Aorta (tissue), 5 donors: ENCODE results near the gene LRRK1. TPM values are rescaled to one million over a fixed set of nuclear protein-coding genes. Genes with fewer than 3 reads are reported as not detected.
A peak's percentile ranks its signal among the peaks of the same experiment; 100 is the strongest.

Experiments used
- ATAC-seq: fragments of 200-7000 bp; cut with Tn5 transposase; one replicate; pipeline ENCODE4 v1.9.1; 2022; ENCODE audit warnings: moderate library complexity; ENCODE audit not compliant: low FRiP score
- DNase-seq, 2 donors: peaks; one replicate each; pipeline ENCODE4 v3.0.0-alpha.2; 2020
- H3K27ac ChIP-seq, 2 donors: one replicate each; pipeline ENCODE4 v1.5.1; 2013; ENCODE audit warnings: low read length in 2 of 2, mild to moderate bottlenecking in 2 of 2, moderate library complexity in 2 of 2, control low read depth in 1 of 2, inconsistent platforms in 1 of 2, low read depth in 1 of 2
- H3K27me3 ChIP-seq, 2 donors: one replicate each; pipeline ENCODE4 v1.6.1; 2013; ENCODE audit warnings: control low read depth in 1 of 2, low read length in 1 of 2, mild to moderate bottlenecking in 1 of 2, moderate library complexity in 1 of 2; ENCODE audit not compliant: insufficient read depth in 2 of 2, control insufficient read depth in 1 of 2
- H3K36me3 ChIP-seq, 2 donors: one replicate each; pipeline ENCODE4 v1.6.1; 2013; ENCODE audit warnings: control low read depth in 1 of 2, low read length in 1 of 2, mild to moderate bottlenecking in 1 of 2; ENCODE audit not compliant: insufficient read depth in 2 of 2, control insufficient read depth in 1 of 2
- H3K4me1 ChIP-seq, 2 donors: one replicate each; pipeline ENCODE4 v1.6.1; 2013; ENCODE audit warnings: low read length in 2 of 2, control low read depth in 1 of 2, mild to moderate bottlenecking in 1 of 2, moderate library complexity in 1 of 2; ENCODE audit not compliant: insufficient read depth in 2 of 2, control insufficient read depth in 1 of 2
- H3K4me3 ChIP-seq, 2 donors: one replicate each; pipeline ENCODE4 v1.5.1; 2013; ENCODE audit warnings: low read length in 2 of 2, control low read depth in 1 of 2, mild to moderate bottlenecking in 1 of 2
- H3K9me3 ChIP-seq: one replicate; pipeline ENCODE4 v1.6.1; 2013; ENCODE audit warnings: mild to moderate bottlenecking, low read length; ENCODE audit not compliant: control insufficient read depth
- WGBS, 2 donors: extraction: QIAGEN DNeasy Blood & Tissue Kit; methylation state at CpG; one replicate each; pipeline ENCODE4 v1.1.7; 2013; 5-methylcytosine and 5-hydroxymethylcytosine counted together
- intact Hi-C, 2 donors: fragments of 100-400 bp; cut with DNase I; formaldehyde crosslinking; loops; one replicate each; pipeline versions ENCODE4 v1.14.2 to v1.15.0; 2022
- polyA plus RNA-seq, 2 donors: library from polyadenylated mRNA; stranded (reverse); fragments of 200-250 nt; gene quantifications; one replicate each; pipeline ENCODE4 v1.2.3, GENCODE V29; 2013
- total RNA-seq, 2 donors: library from RNA; stranded (reverse); fragmentation: NEBNext Ultra II Directional; extraction: Animal tissue kit (Norgen Biotek cat#: 25700); gene quantifications; one replicate each; pipeline ENCODE4 v1.2.1, GENCODE V29; 2021
- donor health status: healthy with polysubstance abuse.
- donor health status: Bipolar disorder and iron deficiency.
- donor health status: DM: no; HTN: no; CAD: no.
- donor health status: DM: no; HTN: no; CAD: no.
- donor health status: DM: yes; HTN: yes; CAD: no.

LRRK1 gene
- total and polyA plus RNA-seq, 4 donors = 4.0 to 34.0 (median 13.3) TPM

DNA sequence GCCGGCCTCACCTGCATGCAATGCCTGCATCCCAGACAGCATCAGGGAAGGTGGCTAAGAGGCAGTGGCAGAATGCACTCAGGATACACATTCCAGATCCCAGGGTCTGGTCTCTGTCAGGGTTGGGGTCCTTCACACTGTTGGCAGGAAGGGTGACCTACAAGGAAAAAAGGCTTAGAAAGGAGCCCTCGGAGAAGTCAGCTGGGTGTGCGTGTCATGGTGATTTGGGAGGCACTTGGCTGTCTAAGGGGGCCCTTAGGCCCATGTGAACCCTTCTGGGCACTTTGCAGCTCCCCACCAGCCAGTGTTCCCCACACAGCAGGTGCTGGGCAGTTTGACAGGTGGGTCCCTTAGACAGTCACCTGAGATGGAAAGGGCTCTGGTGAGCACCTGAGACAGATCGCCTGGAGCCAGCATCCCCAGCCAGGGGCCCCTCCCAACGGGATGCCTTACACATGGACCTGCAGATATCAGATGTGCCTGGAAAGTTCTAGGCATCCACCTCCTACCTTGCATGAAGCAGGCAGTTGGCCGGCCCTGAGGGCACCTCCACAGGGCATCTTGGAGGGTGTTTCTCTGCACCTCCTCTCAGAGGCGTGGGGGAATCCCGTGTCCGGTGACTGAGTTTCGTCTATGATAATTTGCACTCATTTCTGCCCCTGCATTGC is 131.6 kb downstream of the LRRK1 start:
- no peaks in the 10 kb centered on the region for H3K9me3 ChIP-seq
- intact Hi-C loops = no loop called here
- peaks cover 0 to 3% of the 10 kb centered on the region in 2 donors for H3K36me3 ChIP-seq
- no peaks in the 10 kb centered on the region for H3K27me3 ChIP-seq
- H3K4me3 ChIP-seq = no peak overlapping the region
- no peak overlapping the region for H3K27ac ChIP-seq
- 86 to 89% methylated on average over 10 of the region's 10 CpGs for WGBS, 2 donors
- no peaks in the 10 kb centered on the region for H3K4me1 ChIP-seq
- peak in 1 of 2 donors; percentile 32 for DNase-seq
- ATAC-seq = no peak

GRCh38 chr15:101051291-101052030 is 132.3 kb downstream of the LRRK1 start:
- no peak for DNase-seq
- no peaks in the 10 kb centered on the region for H3K9me3 ChIP-seq
- H3K4me3 ChIP-seq = no peak overlapping the region
- no peaks in the 10 kb centered on the region for H3K4me1 ChIP-seq
- H3K27ac ChIP-seq = no peak overlapping the region
- peaks cover 0 to 3% of the 10 kb centered on the region in 2 donors for H3K36me3 ChIP-seq
- H3K27me3 ChIP-seq = no peaks in the 10 kb centered on the region
- intact Hi-C loops = no loop called here
- 94 to 96% methylated on average over 28 of the region's 28 CpGs for WGBS, 2 donors
- ATAC-seq = no peak

- 80 to 89% methylated on average over 13 of the region's 13 CpGs for WGBS, 2 donors
- no peaks in the 10 kb centered on the region for H3K27me3 ChIP-seq
- no peaks in the 10 kb centered on the region for H3K4me1 ChIP-seq
- no peak overlapping the region for H3K4me3 ChIP-seq
- peaks cover 0 to 3% of the 10 kb centered on the region in 2 donors for H3K36me3 ChIP-seq
- intact Hi-C loops = no loop called here
- no peak overlapping the region for H3K27ac ChIP-seq
- no peaks in the 10 kb centered on the region for H3K9me3 ChIP-seq
- DNase-seq (no peak), ATAC-seq (no peak)
Observed at GRCh38 chr15:101052031-101052620, 133.0 kb downstream of the LRRK1 start.

GRCh38 chr15:101052681-101053121 is 133.5 kb downstream of the LRRK1 start:
- intact Hi-C loops = no loop called here

DNA sequence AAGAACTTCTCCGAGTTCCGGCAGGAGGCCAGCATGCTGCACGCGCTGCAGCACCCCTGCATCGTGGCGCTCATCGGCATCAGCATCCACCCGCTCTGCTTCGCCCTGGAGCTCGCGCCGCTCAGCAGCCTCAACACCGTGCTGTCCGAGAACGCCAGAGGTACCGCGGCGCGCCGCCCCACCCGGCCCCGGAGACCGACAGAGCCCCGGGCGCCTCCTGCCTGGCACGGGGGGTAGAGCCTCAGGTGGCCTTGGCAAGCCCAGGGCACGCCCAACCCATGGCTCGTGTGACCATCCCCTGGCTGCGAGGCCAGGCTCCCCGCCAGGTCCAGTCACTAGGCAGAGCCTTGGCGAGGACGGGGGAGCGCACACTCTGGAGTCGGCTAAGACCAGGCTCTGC is 134.1 kb downstream of the LRRK1 start:
- H3K9me3 ChIP-seq = no peaks in the 10 kb centered on the region
- no peak for ATAC-seq
- DNase-seq = no peak
- no peak overlapping the region for H3K4me3 ChIP-seq
- intact Hi-C loops = no loop called here
- WGBS, 2 donors = 88 to 93% methylated on average over 34 of the region's 34 CpGs
- H3K4me1 ChIP-seq = no peaks in the 10 kb centered on the region
- peaks cover 0 to 3% of the 10 kb centered on the region in 2 donors for H3K36me3 ChIP-seq
- no peak overlapping the region for H3K27ac ChIP-seq
- H3K27me3 ChIP-seq = no peaks in the 10 kb centered on the region

More at GRCh38 chr15:101052681-101053121, 133.5 kb downstream of the LRRK1 start:
- Histone ChIP-seq H3K9me3 (no peaks in the 10 kb centered on the region), H3K4me3 (no peak overlapping the region), H3K36me3 (peaks cover 0 to 3% of the 10 kb centered on the region in 2 donors), H3K27ac (no peak overlapping the region), H3K4me1 (no peaks in the 10 kb centered on the region), H3K27me3 (no peaks in the 10 kb centered on the region)
- DNase-seq (no peak), ATAC-seq (no peak)
- 97 to 99% methylated on average over 20 of the region's 20 CpGs for WGBS, 2 donors

DNA sequence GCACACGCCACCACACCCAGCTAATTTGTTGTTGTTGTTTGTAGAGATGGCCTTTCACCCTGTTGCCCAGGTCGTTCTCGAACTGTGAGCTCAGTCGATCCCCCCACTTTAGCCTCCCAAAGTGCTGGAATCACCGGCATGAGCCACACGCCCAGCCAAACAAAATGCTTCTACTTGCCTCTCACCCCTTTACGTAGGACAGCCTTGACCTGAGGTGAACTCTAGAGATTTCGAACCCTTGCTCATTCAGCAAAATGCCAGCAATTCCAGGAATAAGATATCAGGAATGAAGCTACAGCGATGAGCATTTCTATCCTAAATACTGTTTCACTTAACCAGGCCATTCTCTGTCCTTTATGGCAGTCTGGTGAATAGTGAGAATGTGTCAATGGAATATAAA is 135.0 kb downstream of the LRRK1 start:
- peaks cover 0 to 3% of the 10 kb centered on the region in 2 donors for H3K36me3 ChIP-seq
- 93 to 97% methylated on average over 9 of the region's 9 CpGs for WGBS, 2 donors

DNA sequence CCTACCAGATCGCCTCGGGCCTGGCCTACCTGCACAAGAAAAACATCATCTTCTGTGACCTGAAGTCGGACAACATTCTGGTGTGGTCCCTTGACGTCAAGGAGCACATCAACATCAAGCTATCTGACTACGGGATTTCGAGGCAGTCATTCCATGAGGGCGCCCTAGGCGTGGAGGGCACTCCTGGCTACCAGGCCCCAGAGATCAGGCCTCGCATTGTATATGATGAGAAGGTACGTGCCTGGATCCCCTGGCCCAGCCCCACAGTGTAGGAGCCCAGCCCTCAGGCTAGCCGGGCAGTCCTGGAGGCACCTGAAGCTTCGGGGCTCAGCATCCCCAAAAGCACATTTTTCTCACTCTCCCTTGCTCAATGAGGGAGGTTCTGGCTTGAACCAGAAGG is 135.8 kb downstream of the LRRK1 start:
- WGBS, 2 donors = 96% methylated on average over 12 of the region's 12 CpGs
- intact Hi-C loops = no loop called here
- Histone ChIP-seq H3K4me3 (no peak overlapping the region), H3K9me3 (no peaks in the 10 kb centered on the region), H3K4me1 (no peaks in the 10 kb centered on the region), H3K27me3 (no peaks in the 10 kb centered on the region), H3K27ac (no peak overlapping the region), H3K36me3 (peaks cover 0 to 3% of the 10 kb centered on the region in 2 donors)
- ATAC-seq (no peak), DNase-seq (no peak)

More for the DNA sequence above, 135.0 kb downstream of the LRRK1 start:
- Histone ChIP-seq H3K4me1 (no peaks in the 10 kb centered on the region), H3K27ac (no peak overlapping the region), H3K27me3 (no peaks in the 10 kb centered on the region), H3K4me3 (no peak overlapping the region), H3K9me3 (no peaks in the 10 kb centered on the region)
- no peak for ATAC-seq
- no peak for DNase-seq
- intact Hi-C loops = no loop called here

DNA sequence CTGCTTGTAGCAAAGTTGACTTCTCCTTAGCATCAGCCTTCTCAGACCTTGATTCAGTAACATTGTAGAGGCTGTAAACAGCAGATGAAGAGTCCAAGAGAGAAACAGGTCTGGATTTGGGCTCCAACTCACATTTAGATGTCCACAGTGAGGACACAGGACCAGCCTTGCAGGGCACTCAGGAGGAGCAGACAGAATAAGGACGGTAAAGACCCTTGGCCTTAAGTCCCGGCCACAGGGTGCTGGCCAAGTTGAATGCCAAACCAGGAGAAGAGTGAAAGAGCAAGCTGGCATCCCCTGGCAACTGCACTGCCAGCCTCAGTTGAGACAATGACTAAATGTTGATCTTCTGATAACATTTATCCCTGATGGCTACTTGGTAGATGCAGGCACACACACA is 136.3 kb downstream of the LRRK1 start:
- Histone ChIP-seq H3K9me3 (no peaks in the 10 kb centered on the region), H3K27ac (no peak overlapping the region), H3K27me3 (no peaks in the 10 kb centered on the region), H3K36me3 (peaks cover 0 to 3% of the 10 kb centered on the region in 2 donors), H3K4me1 (no peaks in the 10 kb centered on the region), H3K4me3 (no peak overlapping the region)
- intact Hi-C loops = no loop called here
- ATAC-seq = no peak
- no peak for DNase-seq
- 27 to 29% methylated on average over 2 of the region's 2 CpGs for WGBS, 2 donors
